Activated naive CD8-positive, alpha-beta T cell (primary cell): ENCODE data around the gene SLC16A6.
A peak's percentile ranks its signal among the peaks of the same experiment; 100 is the strongest.
"Not testable (repeated sequence)": the region's sequence is repeated elsewhere in the genome, so short reads cannot be mapped to it uniquely, and the experiment has no call there.

Source experiments
- H3K27ac Mint-ChIP-seq: one replicate; pipeline ENCODE4 v1.8.0; 2021; ENCODE audit warnings: mixed read lengths
- H3K27me3 Mint-ChIP-seq: one replicate; pipeline ENCODE4 v1.8.0; 2021; ENCODE audit warnings: mixed read lengths
- H3K36me3 Mint-ChIP-seq: one replicate; pipeline ENCODE4 v1.8.0; 2021; ENCODE audit warnings: mixed read lengths
- H3K4me1 Mint-ChIP-seq: one replicate; pipeline ENCODE4 v1.8.0; 2021; ENCODE audit warnings: low read depth, mixed read lengths
- H3K4me3 Mint-ChIP-seq: one replicate; pipeline ENCODE4 v1.8.0; 2021; ENCODE audit warnings: mild to moderate bottlenecking, mixed read lengths
- H3K9me3 Mint-ChIP-seq: one replicate; pipeline ENCODE4 v1.8.0; 2021; ENCODE audit warnings: low read depth, mixed read lengths

SLC16A6 gene

DNA sequence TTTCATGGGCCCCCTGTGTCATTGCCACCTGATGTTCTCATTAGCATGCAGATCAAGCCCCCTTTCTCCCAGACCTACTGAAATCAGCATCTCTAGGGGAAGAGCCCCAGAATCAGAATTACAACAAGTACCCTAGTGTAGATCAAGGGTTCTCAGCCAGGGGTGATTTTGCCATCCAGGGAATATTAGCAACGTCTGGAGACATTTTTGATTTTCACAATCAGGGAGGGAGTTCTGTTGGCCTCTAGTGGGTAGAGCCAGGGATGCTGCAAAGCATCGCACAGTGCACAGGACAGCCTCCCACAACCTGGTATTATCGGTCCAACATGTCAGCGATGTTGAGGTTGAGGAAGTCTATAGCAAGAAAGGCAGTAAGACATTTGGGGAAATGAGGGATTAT is 35.8 kb downstream of the SLC16A6 start:
- Mint-ChIP-seq H3K4me3 (no peak overlapping the region), H3K27ac (peak overlapping the region; percentile 92), H3K27me3 (no peaks in the 10 kb centered on the region), H3K9me3 (no peaks in the 10 kb centered on the region), H3K4me1 (peaks cover 89% of the 10 kb centered on the region), H3K36me3 (peaks cover 24% of the 10 kb centered on the region)

DNA sequence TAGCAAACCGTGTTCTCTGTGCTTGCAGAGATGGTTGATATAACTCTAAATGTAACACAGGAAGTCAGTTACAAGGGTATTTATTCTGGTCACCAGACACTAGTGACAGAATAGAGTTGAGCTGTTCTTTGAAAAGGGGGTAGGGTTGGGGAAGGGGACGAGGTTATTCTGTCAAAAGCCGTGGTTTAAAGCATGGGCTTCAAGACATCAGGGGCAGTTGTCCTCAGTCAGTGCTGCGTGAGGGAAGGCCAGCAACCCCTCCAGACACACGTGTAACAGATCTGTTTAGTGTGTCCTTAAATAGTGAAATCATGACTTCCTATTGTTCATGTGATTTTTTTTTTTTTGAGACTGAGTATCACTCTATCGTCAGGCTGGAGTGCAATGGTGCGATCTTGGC is 37.5 kb downstream of the SLC16A6 start:
- Mint-ChIP-seq H3K36me3 (peaks cover 24% of the 10 kb centered on the region), H3K27ac (peak overlapping the region; percentile 92), H3K4me1 (peaks cover 90% of the 10 kb centered on the region), H3K4me3 (peak overlapping the region; percentile 57)
- not testable (repeated sequence) for H3K27me3 Mint-ChIP-seq, H3K9me3 Mint-ChIP-seq

DNA sequence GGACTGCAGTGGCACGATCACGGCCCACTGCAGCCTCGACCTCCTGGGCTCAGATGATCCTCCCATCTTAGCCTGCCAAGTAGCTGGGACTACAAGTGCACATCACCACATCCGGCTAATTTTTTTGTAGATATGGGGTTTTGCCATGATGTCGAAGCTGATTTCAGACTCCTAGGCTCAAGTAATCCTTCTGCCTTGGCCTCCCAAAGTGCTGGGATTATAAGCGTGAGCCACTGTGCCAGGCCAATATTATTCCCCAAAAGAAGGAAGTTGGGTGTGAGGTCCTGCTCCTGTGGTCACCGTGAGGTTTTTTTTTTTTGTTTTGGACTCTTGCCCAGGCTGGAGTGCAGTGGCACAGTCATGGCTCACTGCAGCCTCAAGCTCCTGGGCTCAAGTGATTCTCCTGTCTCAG is 41.6 kb downstream of the SLC16A6 start:
- Mint-ChIP-seq H3K36me3 (peaks cover 8% of the 10 kb centered on the region), H3K4me1 (peaks cover 60% of the 10 kb centered on the region), H3K27ac (peak overlapping the region; percentile 95), H3K9me3 (no peaks in the 10 kb centered on the region), H3K4me3 (peak overlapping the region; percentile 97), H3K27me3 (no peaks in the 10 kb centered on the region)

DNA sequence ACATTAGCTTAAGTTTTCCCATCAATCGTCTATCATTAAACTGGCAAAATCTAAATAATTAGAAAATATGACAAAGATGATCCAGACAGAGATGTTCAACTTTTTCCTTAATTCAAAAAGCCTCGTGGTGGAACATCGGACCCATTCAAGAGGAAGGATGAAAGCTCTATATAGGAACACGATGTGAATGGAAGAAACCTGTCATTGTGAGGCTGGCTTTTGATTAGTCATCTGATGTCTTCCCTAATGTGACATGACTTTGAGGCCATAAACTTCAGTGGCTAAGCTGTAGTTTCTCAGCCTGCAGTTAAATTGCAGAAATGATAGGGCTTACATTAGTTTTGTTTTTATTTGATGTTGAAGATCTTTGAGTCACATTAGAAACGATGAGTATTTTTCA is 42.0 kb downstream of the SLC16A6 start:
- Mint-ChIP-seq H3K4me1 (peaks cover 56% of the 10 kb centered on the region), H3K27ac (peak overlapping the region; percentile 95)

GRCh38 chr17:68248199-68248825 is 42.6 kb downstream of the SLC16A6 start:
- H3K4me1 Mint-ChIP-seq = peaks cover 50% of the 10 kb centered on the region
- H3K36me3 Mint-ChIP-seq = peaks cover 4% of the 10 kb centered on the region
- peak overlapping the region; percentile 95 for H3K27ac Mint-ChIP-seq
- no peaks in the 10 kb centered on the region for H3K9me3 Mint-ChIP-seq
- H3K27me3 Mint-ChIP-seq = no peaks in the 10 kb centered on the region
- H3K4me3 Mint-ChIP-seq = peak overlapping the region; percentile 97

More for the DNA sequence above, 42.0 kb downstream of the SLC16A6 start:
- Mint-ChIP-seq H3K36me3 (peaks cover 4% of the 10 kb centered on the region), H3K27me3 (no peaks in the 10 kb centered on the region), H3K9me3 (no peaks in the 10 kb centered on the region), H3K4me3 (peak overlapping the region; percentile 97)

DNA sequence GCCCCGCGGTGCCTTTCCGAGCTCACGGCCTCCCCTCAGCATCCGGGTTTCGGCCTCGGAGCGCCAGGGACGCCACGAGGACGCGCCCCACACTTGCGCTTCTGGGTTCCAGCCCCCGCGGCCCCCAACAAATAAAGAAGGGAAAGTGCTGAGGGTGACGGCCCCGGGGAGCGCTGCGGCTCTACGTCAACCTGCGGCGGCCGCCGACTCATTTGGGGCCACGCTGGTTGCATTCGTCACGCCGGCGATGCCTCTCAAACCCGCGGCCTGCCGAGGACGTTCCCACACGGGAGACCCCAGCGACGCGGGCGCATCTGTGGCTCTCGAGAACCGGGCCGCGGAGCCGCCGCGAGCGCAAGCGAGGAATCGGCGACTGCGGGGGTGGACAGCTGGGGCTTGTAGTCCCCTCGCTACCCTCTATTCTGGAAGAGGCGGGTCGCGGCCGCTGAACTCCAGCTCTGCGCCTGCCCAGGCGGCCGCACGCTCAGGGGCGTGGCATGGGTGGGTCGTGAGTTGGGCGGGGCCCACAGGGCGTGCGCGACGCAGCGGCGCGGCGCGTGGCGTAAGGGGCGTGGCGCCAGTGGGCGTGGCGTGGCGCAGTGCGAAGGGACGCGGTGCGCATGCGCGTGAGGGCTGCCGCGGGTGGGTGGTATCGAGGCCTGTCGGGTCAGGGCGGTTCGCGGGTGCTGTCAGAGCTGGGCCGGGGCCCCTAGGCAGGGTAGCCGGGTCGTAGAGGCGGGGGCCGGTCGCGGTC is 43.3 kb downstream of the SLC16A6 start, which contains the start of gene AMZ2:
Gene AMZ2, plus strand, starts transcription at position 599 of the 754 bp plus-strand sequence. CDS start 2,145 bp downstream, outside the sequence.
- Mint-ChIP-seq H3K27ac (peak within 1 kb of the TSS; percentile 95), H3K4me1 (peaks cover 44% of the 10 kb centered on the region), H3K9me3 (no peaks in the 10 kb centered on the region), H3K4me3 (peak within 1 kb of the TSS; percentile 97), H3K36me3 (no peaks in the 10 kb centered on the region), H3K27me3 (no peaks in the 10 kb centered on the region)

DNA sequence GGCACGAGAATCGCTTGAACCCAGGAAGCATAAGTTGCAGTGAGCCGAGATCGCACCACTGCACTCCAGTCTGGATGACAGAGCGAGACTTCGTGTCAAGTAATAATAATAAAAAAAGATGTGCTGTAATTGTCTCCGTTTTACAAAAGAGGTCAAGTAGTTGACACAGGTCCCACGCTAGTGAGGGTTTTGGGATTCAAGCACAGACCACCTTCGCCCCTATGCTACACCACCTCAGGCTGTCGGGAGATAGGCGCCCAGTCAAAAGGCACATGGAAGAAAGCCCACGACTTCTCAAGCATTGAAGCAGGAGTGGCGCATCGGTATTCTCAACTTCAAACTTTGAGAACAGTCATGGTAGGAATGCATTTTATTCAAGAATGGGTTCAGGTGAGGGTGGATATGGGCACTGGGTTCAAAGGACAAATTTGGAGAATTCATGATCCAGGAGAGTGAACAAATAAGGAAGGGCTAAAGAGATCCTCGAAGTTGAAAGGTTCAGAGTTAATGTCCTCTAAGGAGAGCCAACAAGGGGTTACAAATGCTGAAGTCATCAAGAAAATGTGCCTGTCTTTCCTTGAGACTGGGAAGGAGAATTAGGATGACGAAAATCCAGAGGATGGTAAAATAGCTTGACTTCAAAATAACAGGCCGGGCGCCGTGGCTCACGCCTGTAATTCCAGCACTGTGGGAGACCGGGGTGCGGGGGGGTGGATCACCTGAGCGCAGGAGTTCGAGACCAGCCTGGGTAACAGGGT is 44.5 kb downstream of the SLC16A6 start:
- Mint-ChIP-seq H3K27me3 (no peaks in the 10 kb centered on the region), H3K9me3 (no peaks in the 10 kb centered on the region), H3K27ac (peak overlapping the region; percentile 95), H3K36me3 (no peaks in the 10 kb centered on the region), H3K4me3 (peak overlapping the region; percentile 97), H3K4me1 (peaks cover 37% of the 10 kb centered on the region)

DNA sequence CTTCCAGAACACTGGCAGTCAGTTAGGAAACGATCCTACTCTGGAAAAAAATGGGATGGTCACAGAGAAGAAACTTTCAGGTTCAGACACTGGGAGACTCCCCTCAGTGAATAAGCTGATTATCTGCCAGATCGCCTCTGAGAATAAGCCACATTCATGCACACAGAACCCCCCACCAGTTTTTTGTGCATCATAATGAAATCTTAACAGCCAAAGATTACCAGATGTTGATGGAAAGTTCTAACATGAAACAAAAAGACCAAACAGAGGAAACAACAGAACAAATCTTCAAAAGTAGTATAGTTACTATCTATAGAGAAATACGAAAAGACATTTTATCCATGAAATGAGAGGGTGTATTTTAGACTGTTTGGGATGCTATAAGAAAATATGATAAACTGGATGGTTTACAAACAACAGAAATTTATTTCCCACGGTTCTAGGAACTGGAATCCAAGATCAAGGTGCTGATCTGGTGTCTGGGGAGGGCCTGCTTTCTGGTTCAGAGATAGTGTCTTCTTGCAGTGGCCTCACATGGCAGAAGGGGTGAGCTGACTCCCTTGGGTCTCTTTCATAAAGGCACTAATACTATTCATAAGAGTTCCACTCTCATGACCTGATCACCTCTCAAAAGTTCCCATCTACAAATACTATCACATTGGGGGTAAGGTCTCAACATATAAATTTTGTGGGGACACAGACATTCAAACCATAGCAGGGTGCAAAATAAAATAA is 51.1 kb downstream of the SLC16A6 start:
- Mint-ChIP-seq H3K27me3 (no peaks in the 10 kb centered on the region), H3K36me3 (no peaks in the 10 kb centered on the region), H3K27ac (peak overlapping the region; percentile 93), H3K9me3 (no peaks in the 10 kb centered on the region), H3K4me3 (peak overlapping the region; percentile 82), H3K4me1 (peaks cover 47% of the 10 kb centered on the region)

- Mint-ChIP-seq H3K27ac (peak overlapping the region; percentile 93), H3K27me3 (no peaks in the 10 kb centered on the region), H3K4me1 (peaks cover 48% of the 10 kb centered on the region), H3K36me3 (no peaks in the 10 kb centered on the region), H3K9me3 (no peaks in the 10 kb centered on the region), H3K4me3 (peak overlapping the region; percentile 82)
These were observed 52.1 kb downstream of the SLC16A6 start for GRCh38 chr17:68238871-68239253.

DNA sequence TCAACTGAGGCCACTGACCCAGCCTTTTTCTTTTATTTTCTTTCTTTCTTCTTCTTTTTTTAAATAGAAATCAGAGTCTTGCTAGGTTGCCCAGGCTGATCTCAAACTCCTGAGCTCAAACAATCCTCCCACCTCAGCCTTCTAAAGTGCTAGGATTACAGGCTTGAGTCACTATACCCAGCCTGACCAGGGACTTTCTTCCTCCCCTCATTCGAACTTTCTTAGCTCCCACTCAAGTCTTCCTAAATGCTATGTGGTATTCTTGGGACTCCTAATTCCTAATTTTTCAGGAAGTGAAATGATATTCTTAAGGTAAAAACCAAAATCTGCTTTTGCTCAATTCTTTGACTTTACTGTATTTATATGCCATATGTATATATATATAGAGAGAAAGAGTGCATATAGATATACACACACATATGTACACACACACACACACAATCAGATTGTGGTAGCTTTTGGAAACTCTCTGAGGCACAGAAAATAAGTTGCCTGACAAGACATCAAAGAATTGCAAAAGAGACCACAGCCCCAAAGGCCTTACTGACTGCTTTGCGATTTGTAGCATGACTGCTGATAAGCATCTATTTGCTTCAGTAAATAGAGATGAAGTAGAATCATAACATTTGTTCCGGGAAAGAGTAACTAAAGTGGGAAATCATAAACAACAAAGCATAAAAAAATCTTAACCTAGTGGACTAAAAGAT is 52.6 kb downstream of the SLC16A6 start:
- Mint-ChIP-seq H3K36me3 (no peaks in the 10 kb centered on the region), H3K27me3 (no peaks in the 10 kb centered on the region), H3K9me3 (no peaks in the 10 kb centered on the region), H3K4me1 (peaks cover 48% of the 10 kb centered on the region), H3K4me3 (peak overlapping the region; percentile 82), H3K27ac (peak overlapping the region; percentile 93)

- not testable (repeated sequence) for H3K9me3 Mint-ChIP-seq, H3K27me3 Mint-ChIP-seq, H3K36me3 Mint-ChIP-seq
- peak overlapping the region; percentile 82 for H3K4me3 Mint-ChIP-seq
- peaks cover 48% of the 10 kb centered on the region for H3K4me1 Mint-ChIP-seq
- H3K27ac Mint-ChIP-seq = peak overlapping the region; percentile 93
These were observed 53.4 kb downstream of the SLC16A6 start for GRCh38 chr17:68237369-68238163.

GRCh38 chr17:68235336-68235791 is 55.6 kb downstream of the SLC16A6 start:
- H3K27me3 Mint-ChIP-seq, H3K36me3 Mint-ChIP-seq, H3K4me3 Mint-ChIP-seq, H3K9me3 Mint-ChIP-seq: not testable (repeated sequence)
- Mint-ChIP-seq H3K4me1 (peaks cover 42% of the 10 kb centered on the region), H3K27ac (peak overlapping the region; percentile 70)

- Mint-ChIP-seq H3K4me1 (peaks cover 37% of the 10 kb centered on the region), H3K27ac (peak overlapping the region; percentile 70)
- not testable (repeated sequence) for H3K9me3 Mint-ChIP-seq, H3K27me3 Mint-ChIP-seq, H3K4me3 Mint-ChIP-seq, H3K36me3 Mint-ChIP-seq
These were observed 56.1 kb downstream of the SLC16A6 start for GRCh38 chr17:68234726-68235335.
